KMS-11 (cell line): Measurements from ENCODE around the gene MED9.

ENCODE experiments used
- H2AFZ ChIP-seq: fragments of 200-600 bp; sonication (generic); 2 replicates; pipeline ENCODE4 v1.6.1; 2016; ENCODE audit warnings: antibody characterized with exemption, mixed run types, low read depth
- H3K27ac ChIP-seq: fragments of 200-600 bp; sonication (generic); 2 replicates; pipeline ENCODE4 v1.6.1; 2016; ENCODE audit warnings: mild to moderate bottlenecking, mixed run types
- H3K27me3 ChIP-seq: fragments of 200-600 bp; sonication (generic); 2 replicates; pipeline ENCODE4 v1.6.1; 2017; ENCODE audit warnings: mild to moderate bottlenecking, low read depth, mixed run types, moderate library complexity; ENCODE audit not compliant: insufficient read depth
- H3K36me3 ChIP-seq: fragments of 200-600 bp; sonication (generic); 2 replicates; pipeline ENCODE4 v1.6.1; 2017; ENCODE audit warnings: mild to moderate bottlenecking, mixed run types; ENCODE audit not compliant: insufficient read depth
- H3K4me1 ChIP-seq: fragments of 200-600 bp; sonication (generic); 2 replicates; pipeline ENCODE4 v1.6.1; 2016; ENCODE audit warnings: mild to moderate bottlenecking, low read depth, mixed run types; ENCODE audit not compliant: poor library complexity, severe bottlenecking
- H3K4me2 ChIP-seq: fragments of 200-600 bp; sonication (generic); 2 replicates; pipeline ENCODE4 v1.7.0; 2016; ENCODE audit warnings: mild to moderate bottlenecking, mixed run types
- H3K4me3 ChIP-seq: fragments of 200-600 bp; sonication (generic); IDR thresholded peaks from 2 replicates; pipeline ENCODE4 v1.6.1; 2017; ENCODE audit warnings: low read depth, low read length, mixed read lengths; ENCODE audit not compliant: insufficient read depth
- H3K79me2 ChIP-seq: fragments of 200-600 bp; sonication (generic); 2 replicates; pipeline ENCODE4 v1.6.1; 2016; ENCODE audit warnings: low read depth, mixed run types; ENCODE audit not compliant: insufficient read depth
- H3K9ac ChIP-seq: fragments of 200-600 bp; sonication (generic); 2 replicates; pipeline ENCODE4 v1.6.1; 2016; ENCODE audit warnings: mild to moderate bottlenecking, mixed run types
- H4K20me1 ChIP-seq: fragments of 200-600 bp; sonication (generic); 2 replicates; pipeline ENCODE4 v1.6.1; 2016; ENCODE audit warnings: mild to moderate bottlenecking, mixed run types; ENCODE audit not compliant: insufficient read depth
- TF ChIP-seq, protein P1 (sequence below): fragments of 200-600 bp; sonication (generic); conservative IDR thresholded peaks from 2 replicates; pipeline ENCODE4 v1.6.1; 2017; ENCODE audit warnings: low read depth, mild to moderate bottlenecking, antibody characterized with exemption, low read length, moderate library complexity, mixed read lengths

Gene MED9

DNA sequence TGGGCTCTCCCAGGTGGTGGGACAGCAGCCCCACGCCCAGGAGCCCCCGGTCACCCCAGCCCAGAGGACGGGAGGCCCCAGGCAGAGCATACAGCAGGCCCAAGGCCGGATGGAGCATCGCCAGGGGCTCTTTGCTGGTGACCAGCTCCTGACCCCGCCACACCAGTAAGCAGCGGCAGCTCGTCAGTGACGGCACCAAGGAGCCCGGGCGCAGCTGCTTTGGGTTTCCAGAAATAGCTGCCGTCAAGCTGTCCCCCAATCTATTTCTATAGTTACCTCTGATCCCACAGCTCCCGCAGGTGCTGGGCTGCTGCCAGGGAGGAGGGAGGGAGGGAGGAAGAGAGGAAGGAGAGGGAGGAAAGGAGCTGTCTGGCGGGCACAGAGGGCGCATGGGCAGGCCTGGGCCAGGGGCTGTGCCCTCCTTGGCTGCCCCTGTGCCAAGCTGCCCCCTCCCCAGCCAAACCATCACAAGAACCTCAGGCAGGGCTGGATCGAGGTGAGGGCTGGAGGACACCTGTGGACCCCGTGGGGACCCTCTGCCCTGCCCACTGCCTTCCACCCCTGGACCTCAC, 30.2 kb downstream of the MED9 start:
- Histone ChIP-seq H3K4me3 (no peak overlapping the region), H3K9ac (no peak overlapping the region), H3K27me3 (no peaks in the 10 kb centered on the region), H2AFZ (no peak overlapping the region), H3K79me2 (no peaks in the 10 kb centered on the region), H3K36me3 (no peaks in the 10 kb centered on the region), H3K27ac (no peak overlapping the region), H3K4me2 (no peak overlapping the region), H4K20me1 (no peaks in the 10 kb centered on the region), H3K4me1 (no peaks in the 10 kb centered on the region)
- TF ChIP-seq, protein P1, sequence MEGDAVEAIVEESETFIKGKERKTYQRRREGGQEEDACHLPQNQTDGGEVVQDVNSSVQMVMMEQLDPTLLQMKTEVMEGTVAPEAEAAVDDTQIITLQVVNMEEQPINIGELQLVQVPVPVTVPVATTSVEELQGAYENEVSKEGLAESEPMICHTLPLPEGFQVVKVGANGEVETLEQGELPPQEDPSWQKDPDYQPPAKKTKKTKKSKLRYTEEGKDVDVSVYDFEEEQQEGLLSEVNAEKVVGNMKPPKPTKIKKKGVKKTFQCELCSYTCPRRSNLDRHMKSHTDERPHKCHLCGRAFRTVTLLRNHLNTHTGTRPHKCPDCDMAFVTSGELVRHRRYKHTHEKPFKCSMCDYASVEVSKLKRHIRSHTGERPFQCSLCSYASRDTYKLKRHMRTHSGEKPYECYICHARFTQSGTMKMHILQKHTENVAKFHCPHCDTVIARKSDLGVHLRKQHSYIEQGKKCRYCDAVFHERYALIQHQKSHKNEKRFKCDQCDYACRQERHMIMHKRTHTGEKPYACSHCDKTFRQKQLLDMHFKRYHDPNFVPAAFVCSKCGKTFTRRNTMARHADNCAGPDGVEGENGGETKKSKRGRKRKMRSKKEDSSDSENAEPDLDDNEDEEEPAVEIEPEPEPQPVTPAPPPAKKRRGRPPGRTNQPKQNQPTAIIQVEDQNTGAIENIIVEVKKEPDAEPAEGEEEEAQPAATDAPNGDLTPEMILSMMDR = no peak

DNA sequence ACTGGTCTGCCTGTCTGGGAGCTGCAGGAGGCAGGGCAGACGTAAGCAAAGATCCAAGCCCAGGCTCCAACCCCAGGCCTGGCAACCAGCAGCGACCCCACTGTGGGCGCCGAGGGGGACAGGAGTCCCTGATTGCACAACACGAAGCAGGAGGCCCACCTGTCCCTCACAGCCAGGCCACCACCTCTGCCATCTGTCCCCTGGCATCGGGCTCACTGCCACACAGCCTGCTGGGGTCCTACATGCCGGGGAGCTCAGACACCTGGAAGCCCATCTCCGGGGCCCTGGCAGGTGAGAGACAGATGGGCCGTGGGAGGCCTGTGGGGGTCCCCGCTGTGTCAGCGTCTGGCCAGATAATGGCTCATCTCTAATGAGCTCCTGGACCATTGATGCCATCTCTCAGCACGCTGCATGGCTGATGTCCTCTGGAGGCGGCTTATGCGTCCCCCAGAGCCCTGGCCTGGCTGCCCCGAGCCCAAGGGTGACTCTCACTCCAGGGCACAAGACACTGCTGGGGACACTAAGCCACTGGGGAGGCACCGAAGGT, 30.7 kb downstream of the MED9 start:
- H3K27me3 ChIP-seq = no peaks in the 10 kb centered on the region
- no peak overlapping the region for H3K27ac ChIP-seq
- no peak overlapping the region for H3K4me2 ChIP-seq
- H3K79me2 ChIP-seq = no peaks in the 10 kb centered on the region
- H4K20me1 ChIP-seq = no peaks in the 10 kb centered on the region
- no peak overlapping the region for H2AFZ ChIP-seq
- TF ChIP-seq, protein P1 = no peak
- H3K4me1 ChIP-seq = no peaks in the 10 kb centered on the region
- H3K4me3 ChIP-seq = no peak overlapping the region
- H3K9ac ChIP-seq = no peak overlapping the region
- no peaks in the 10 kb centered on the region for H3K36me3 ChIP-seq

DNA sequence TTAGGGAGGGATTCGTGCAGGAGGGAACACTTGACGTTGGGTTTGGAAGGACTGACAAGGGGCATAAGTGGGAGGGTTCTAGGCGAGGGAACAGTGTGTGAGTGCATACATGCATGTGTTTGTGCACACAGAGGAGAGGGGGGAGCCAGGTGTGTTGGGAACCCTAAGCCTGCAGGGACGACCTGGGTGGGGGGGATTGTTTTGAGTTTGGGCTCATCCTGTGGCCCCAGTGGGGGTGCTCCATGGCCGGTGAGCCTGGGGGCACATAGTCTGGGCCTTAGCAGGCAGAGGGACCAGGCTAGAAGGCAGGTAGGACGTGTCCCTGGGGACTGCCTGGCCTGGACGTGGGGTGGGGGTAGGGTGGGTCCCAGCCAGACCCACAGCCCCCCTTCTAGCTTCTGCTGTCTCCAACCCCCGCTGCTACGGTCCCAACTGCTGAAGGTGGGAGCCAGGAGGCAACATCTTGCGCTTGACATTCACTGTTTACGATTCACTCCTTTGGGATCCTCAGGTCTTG, 31.3 kb downstream of the MED9 start:
- H2AFZ ChIP-seq = no peak overlapping the region
- H3K4me1 ChIP-seq = no peaks in the 10 kb centered on the region
- H3K4me3 ChIP-seq = no peak overlapping the region
- H3K27me3 ChIP-seq = no peaks in the 10 kb centered on the region
- H3K36me3 ChIP-seq = no peaks in the 10 kb centered on the region
- TF ChIP-seq, protein P1 = no peak
- H3K27ac ChIP-seq = no peak overlapping the region
- H3K4me2 ChIP-seq = no peak overlapping the region
- H3K79me2 ChIP-seq = no peaks in the 10 kb centered on the region
- H3K9ac ChIP-seq = no peak overlapping the region
- H4K20me1 ChIP-seq = no peaks in the 10 kb centered on the region

DNA sequence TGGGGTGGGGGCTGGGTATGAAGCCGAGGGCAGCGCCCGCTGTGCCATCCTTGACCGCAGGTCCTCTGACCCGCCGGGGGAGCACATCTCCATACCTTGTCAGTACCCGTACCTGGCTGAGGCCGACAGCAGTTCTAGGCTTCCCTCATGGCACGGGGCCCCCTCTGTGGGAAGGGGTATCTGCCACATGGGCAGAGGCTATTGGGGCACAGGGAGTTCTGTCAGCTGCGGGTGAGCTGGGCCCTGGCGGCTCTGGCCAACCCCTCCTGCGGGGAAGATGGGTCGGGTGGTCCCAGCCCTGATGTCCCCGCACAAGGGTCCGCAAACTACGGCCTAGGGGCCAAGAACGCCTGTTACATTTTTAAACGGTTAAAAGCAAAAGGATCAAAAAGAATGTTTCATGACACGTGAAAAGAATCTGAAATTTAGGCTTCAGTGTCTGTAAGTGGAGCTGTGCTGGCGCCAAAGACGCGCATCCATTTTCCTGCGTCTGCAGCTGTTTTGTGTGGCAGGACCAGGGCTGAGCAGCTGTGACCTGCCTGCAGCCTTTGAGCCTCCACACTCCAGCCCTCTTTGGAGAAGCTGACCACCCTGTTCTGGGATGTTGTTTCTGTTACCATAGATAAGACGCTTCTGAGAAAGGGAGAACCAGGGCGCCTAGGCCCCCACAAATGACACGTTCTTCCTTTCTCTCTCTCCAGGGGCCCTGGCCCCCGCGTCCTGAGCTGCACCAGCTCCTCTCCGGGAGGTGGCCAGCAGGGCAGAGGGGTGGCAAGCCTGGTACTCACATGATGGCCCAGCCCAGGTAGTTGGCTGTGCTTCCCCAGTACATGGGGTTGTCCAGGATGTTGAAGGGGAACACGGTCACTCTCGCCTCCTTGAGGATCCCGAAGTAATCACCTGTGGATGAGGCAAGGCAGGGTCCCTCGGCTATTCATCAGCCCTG, 32.1 kb downstream of the MED9 start:
- Histone ChIP-seq H3K4me3 (no peak overlapping the region), H3K27me3 (no peaks in the 10 kb centered on the region), H3K79me2 (no peaks in the 10 kb centered on the region), H3K27ac (no peak overlapping the region), H4K20me1 (no peaks in the 10 kb centered on the region), H3K4me2 (no peak overlapping the region), H3K9ac (no peak overlapping the region), H3K36me3 (no peaks in the 10 kb centered on the region), H3K4me1 (no peaks in the 10 kb centered on the region), H2AFZ (no peak overlapping the region)
- TF ChIP-seq, protein P1 = no peak
